Upper lobe of left lung (tissue), 4 donors: ENCODE measurements around the gene DOCK6.

Experiments used
- EP300 ChIP-seq, 4 donors: sonication (generic); formaldehyde crosslinking; IDR thresholded peaks; one replicate each; pipeline ENCODE4 v1.5.1; 2017; ENCODE audit warnings: antibody characterized with exemption in 4 of 4, control low read depth in 2 of 4
- POLR2A ChIP-seq, 4 donors: fragments of 450-650 bp; IDR thresholded peaks; one replicate each; pipeline ENCODE4 v1.5.1; 2016 to 2017; ENCODE audit warnings: antibody characterized with exemption in 4 of 4, mild to moderate bottlenecking in 2 of 4
- POLR2AphosphoS5 ChIP-seq, 2 donors: sonication (generic); formaldehyde crosslinking; IDR thresholded peaks; one replicate each; pipeline ENCODE4 v1.5.1; 2017; ENCODE audit warnings: antibody characterized with exemption in 2 of 2
- TF ChIP-seq, protein P1 (sequence below), 6 experiments: fragments of 450-650 bp in 4 of 6; fragments of 200-600 bp in 2 of 6; sonication (generic) in 2 of 6; IDR thresholded peaks; one replicate each; pipeline ENCODE4 v1.5.1; 2016 to 2019; ENCODE audit warnings: antibody characterized with exemption in 6 of 6

DNA sequence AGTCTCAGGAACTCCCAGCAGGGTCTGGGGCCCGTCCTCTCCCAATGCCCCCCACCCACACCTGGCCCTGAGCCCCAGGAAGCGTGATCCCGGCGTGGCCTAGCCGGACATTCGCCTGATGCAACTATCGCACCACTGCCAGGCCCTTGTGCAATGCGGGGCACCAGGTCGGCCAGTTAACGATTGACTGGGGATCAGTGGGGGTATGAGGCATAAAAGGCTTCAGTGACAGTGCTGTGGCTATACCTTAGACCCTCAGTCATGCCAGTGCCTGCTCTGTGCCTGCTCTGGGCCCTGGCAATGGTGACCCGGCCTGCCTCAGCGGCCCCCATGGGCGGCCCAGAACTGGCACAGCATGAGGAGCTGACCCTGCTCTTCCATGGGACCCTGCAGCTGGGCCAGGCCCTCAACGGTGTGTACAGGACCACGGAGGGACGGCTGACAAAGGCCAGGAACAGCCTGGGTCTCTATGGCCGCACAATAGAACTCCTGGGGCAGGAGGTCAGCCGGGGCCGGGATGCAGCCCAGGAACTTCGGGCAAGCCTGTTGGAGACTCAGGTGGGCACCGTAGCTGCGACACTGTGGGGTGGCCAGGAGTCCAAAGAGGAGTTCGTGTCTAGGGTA lies 22.8 kb downstream of the DOCK6 start, which contains the start of gene ANGPTL8:
- TF ChIP-seq, protein P1, sequence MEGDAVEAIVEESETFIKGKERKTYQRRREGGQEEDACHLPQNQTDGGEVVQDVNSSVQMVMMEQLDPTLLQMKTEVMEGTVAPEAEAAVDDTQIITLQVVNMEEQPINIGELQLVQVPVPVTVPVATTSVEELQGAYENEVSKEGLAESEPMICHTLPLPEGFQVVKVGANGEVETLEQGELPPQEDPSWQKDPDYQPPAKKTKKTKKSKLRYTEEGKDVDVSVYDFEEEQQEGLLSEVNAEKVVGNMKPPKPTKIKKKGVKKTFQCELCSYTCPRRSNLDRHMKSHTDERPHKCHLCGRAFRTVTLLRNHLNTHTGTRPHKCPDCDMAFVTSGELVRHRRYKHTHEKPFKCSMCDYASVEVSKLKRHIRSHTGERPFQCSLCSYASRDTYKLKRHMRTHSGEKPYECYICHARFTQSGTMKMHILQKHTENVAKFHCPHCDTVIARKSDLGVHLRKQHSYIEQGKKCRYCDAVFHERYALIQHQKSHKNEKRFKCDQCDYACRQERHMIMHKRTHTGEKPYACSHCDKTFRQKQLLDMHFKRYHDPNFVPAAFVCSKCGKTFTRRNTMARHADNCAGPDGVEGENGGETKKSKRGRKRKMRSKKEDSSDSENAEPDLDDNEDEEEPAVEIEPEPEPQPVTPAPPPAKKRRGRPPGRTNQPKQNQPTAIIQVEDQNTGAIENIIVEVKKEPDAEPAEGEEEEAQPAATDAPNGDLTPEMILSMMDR (IDR thresholded peaks at IDR 0.05), result no peak
- TF ChIP-seq POLR2A (IDR thresholded peaks at IDR 0.05), result no peak
- TF ChIP-seq POLR2AphosphoS5 (IDR thresholded peaks at IDR 0.05), result peak in 1 of 2 donors; percentile 13
- TF ChIP-seq EP300 (IDR thresholded peaks at IDR 0.05), result no peak
